ENCODE data around the gene PCP4L1.
"Not testable (repeated sequence)": the region's sequence is repeated elsewhere in the genome, so short reads cannot be mapped to it uniquely, and the experiment has no call there.

Gene PCP4L1

DNA sequence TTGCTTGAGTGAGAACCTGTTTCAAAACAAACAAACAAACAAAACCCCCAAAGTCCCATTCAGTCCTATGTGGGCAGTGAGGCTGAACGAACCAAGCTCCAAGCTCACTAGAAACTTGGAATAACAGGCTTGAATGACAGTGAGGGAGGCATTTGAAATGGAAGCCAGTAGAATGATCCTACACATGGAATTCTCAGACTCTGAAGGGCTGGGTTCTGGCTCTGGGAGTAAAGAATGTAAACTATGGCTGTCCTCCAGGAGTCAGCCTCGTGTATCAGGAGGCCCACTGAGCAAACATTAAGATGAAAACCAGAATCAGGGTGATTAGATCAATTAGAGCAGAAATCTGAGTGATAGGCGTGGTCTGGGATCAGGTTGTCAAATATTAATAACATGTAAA is 14.9 kb downstream of the PCP4L1 start:
- DNase-seq, result no peak

GRCh38 chr1:161274874-161275273 is 16.3 kb downstream of the PCP4L1 start:
- no peak for DNase-seq

DNA sequence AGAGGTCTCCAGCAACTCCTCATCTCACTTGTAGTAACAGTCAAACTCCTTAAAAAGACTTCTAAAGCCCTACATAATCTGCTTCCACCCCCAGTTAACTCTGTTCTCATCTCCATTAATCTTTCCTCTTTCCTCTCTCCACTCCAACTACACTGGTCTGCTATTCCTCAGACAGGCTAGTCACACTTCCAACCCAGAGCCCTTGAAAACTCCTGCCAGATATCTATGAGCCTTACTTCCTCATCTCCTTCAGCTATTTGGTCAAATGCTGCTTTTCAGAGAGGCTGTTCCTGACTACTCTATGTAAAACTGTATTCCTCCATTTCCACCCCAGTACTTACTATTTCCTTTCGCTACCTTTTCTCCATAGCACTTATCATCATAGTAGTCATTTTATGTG is 24.4 kb downstream of the PCP4L1 start:
- no peak for DNase-seq

DNA sequence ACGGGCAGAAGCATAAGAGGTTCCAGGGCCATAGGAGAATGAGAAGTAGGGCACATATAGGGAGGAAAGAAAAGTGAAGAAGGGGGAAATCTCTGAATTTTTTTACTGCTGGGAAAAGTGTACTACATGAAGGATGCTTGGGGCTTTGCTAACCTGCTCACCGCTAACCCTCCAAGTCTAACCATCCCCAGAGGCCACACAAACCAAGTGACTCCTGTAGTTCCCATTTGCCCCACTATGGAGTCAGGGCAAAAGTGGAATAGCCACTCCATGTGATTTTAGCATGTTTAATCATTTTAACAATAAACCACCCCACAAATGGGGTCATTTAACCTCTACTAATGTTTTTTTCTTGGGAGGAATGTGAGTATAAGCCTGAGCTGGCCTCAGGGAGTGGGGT is 26.6 kb downstream of the PCP4L1 start:
- DNase-seq, result no peak

DNA sequence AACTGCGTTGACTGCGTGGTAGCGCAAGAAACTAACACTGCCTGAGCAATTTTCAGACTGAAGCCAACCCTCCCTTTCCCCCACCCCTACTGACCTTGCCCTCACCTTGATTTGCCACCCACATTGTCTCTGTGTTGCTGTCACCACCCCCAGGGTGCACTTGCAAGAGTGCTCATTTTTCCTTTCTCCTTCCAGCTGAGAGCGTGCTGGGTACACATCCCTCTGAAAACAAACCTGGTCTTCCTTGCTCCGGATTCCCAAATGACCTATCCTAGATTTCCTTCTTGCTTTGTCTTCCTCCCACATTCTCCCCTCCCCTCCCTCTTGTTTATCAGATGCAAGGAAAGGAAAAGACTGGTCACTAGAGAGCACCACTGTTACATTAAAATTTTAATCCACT is 27.0 kb downstream of the PCP4L1 start:
- no peak for DNase-seq

DNA sequence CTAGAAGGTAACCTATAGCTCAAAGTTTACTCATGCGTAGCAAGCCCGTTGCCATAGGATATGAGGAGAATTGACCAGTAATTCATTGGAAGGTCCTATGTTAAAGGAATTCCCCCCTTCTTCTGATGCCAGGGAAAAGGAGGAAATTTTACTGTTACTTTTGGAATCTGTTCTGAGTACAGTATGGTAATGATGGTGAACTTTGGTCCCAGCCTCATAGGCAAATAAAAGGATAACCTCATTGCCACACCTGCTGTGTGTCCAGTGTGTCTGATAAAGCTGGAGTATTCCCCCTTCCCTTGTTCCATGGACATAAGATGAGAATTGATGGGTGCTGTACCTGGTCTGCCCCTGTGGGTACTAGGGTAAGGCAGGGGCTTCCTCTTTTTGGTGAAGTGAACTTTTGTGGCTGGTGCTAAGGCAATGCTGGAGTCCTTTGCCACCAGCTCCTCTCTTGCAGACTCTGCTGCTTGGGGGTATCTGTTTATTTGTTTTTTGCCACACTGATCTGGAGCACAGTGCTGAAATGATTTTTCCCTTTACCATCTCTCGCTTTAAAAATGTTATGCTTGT is 29.0 kb downstream of the PCP4L1 start:
- DNase-seq, result no peak

DNA sequence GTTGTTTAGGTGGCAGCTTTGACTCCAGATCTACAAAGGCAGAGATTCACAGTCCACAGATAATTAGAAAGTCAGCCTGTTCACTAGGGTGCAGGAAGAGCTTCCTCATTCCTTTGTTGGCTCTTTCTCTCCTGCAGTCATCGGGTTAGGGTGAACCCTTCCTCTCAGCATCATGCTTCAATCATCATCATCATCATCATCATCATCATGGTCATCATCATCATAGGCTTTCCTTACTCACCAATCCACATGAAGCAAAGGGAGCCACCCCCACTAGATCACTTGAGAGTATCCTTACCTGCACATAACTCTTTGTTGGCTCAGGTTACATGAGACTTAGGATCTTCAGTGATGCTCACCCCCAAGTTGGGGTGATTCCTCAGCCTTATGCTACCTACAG is 32.2 kb downstream of the PCP4L1 start:
- no peak for DNase-seq

DNA sequence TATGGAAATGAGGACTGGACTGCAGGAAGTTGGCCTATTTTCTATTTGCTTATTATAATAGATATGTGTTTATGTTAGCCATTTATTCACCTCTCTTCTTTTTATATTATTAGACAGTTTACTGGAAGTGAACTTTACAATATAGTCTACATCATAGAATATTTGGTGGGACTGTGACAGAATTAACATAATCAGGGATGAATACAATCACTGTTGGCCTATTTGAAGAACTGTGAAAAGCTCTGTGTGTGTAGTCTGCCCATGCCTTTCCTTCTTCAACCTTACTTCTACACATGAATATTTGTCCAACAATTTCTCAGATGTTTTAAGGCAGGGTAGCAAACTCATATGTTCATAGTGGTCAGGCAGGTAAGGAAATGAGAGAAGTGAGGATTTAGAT is 38.9 kb downstream of the PCP4L1 start:
- no peak for DNase-seq

- no peak for DNase-seq
Measured at GRCh38 chr1:161298116-161298515, 39.6 kb downstream of the PCP4L1 start.

- DNase-seq, result no peak
Measured at GRCh38 chr1:161299347-161299746, 40.8 kb downstream of the PCP4L1 start.

GRCh38 chr1:161300478-161300877 is 41.9 kb downstream of the PCP4L1 start:
- DNase-seq, result no peak

GRCh38 chr1:161304927-161305866 is 46.7 kb downstream of the PCP4L1 start:
- no peak for DNase-seq

- DNase-seq, result peak; percentile 92 to 94
Measured at GRCh38 chr1:161305867-161306519, 47.4 kb downstream of the PCP4L1 start.

- DNase-seq, result no peak
Measured at GRCh38 chr1:161307230-161307768, 48.8 kb downstream of the PCP4L1 start.

GRCh38 chr1:161307892-161308638 is 49.5 kb downstream of the PCP4L1 start:
- no peak for DNase-seq

DNA sequence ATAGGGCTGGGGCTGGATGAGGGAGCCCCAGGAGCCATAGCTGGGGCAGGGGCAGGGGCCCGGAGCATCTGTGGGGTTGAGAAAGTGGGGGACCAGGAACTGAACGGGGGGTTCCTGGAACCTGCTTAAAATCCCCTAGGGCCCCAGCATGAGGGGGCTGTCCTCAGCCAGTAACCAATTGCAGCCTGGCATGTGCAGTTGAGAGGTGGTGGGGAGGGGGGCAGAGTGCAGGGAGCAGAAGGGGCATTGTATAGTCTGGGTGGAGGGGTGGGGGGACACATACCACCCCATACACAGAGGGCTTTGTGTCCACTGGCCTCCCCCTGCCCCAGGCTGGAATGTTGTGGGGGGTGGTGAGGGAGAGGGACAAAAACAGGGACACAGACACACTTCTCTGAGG is 51.3 kb downstream of the PCP4L1 start, which contains the start of gene MPZ:
Gene MPZ, minus strand, starts transcription at position 101 of the 400 bp plus-strand sequence. Its CDS starts 63 bp downstream, at position 38.
- no peak for DNase-seq

DNA sequence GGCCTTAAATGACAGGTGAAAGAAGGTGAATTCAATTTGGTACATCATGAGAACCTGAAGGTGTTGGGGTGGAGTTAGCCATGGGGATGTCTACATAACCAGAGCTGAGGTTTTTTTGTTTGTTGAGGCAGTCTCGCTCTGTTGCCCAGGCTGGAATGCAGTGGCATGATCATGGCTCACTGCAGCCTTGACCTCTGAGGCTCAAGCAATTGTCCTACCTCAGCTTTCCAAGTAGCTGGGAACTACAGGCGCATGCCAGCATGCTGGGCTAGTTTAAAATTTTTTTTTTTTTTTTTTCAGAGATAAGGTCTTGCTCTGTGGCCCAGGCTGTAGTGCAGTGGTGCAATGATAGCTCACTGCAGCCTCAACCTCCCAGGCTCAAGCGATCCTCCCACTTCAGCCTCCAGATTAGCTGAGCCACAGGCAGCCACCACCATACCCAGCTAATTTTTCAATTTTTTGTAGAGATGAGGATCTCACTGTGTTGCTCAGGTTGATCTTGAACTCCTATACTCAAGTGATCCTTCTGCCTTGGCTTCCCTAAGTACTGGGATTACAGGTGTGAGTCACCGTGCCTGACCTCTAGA is 53.1 kb downstream of the PCP4L1 start:
- DNase-seq, result no peak

GRCh38 chr1:161313554-161314200 is 55.1 kb downstream of the PCP4L1 start:
- no peak for DNase-seq

DNA sequence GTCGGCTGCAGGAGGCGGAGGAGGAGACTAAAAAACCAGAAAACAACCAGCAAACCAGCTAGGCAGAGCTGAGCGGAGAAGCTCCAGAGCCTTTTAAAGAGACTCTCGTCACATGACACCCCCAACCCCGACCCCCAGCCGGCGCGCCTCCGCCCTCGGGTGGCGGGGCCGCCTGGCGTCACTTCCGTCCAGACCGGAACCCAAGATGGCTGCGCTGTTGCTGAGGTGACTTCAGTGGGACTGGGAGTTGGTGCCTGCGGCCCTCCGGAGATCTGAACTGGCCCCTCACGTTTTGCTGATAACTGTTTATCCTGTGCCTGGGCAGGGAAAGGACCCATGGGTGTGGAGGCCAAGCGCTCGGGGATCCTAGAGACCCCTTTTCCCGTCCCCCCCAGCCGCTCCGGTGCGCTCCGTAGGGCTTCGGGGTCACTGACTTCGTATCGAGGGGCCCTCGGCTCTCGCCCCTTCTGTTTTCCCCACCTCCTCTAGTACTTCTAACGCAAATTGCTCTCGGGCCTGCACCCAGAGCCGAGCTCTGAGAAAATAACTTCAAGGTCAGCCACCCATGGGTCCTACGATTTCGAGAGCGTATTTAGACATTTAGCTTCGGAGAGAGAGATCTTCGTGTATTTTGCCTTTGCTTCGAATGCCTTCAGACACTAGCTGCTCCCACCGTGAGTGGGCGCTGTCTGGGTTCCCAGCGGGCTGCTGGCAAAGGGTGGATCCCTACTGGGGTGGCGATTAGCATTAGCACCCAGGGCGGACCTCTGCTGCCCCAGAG is 55.8 kb downstream of the PCP4L1 start, which contains the start of gene SDHC:
Gene SDHC, plus strand, starts transcription at position 181 of the 781 bp plus-strand sequence. Its CDS starts 25 bp downstream, at position 206.
- peak; percentile 81 to 92 for DNase-seq

GRCh38 chr1:161315841-161316674 is 57.5 kb downstream of the PCP4L1 start:
- DNase-seq, result not testable (repeated sequence)
